ENCODE data around the gene PGM2L1. TPM values are rescaled to one million over a fixed set of nuclear protein-coding genes. Genes with fewer than 3 reads are reported as not detected.

The PGM2L1 gene
- total RNA-seq, 4 donors from 2014 or later: 1.2 to 5.8 (median 3.0) TPM

DNA sequence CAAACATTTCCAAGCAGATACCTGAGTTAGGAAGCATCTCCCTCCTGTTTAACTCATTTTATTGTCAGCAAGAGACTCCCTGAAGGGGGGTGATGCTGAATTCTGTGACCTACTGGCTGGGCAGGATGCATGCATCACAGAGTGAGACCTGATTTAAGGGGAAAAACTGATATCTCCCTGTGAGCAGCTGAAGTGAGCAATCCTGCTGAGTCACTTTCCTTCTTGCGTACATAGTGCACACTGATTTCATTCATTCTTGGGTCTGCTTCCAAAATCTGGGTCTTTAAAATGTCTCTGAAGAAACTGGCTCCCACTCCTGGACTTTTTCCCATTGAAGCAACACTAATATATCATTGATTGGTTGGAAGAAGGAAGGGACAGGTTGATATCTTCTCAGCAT, 110.1 kb downstream of the PGM2L1 start:
- no peaks in the 10 kb centered on the region for H3K36me3 ChIP-seq
- no peak overlapping the region for H3K4me3 ChIP-seq
- no peak for TF ChIP-seq POLR2A (IDR thresholded peaks at IDR 0.05)
- TF ChIP-seq, protein P1, sequence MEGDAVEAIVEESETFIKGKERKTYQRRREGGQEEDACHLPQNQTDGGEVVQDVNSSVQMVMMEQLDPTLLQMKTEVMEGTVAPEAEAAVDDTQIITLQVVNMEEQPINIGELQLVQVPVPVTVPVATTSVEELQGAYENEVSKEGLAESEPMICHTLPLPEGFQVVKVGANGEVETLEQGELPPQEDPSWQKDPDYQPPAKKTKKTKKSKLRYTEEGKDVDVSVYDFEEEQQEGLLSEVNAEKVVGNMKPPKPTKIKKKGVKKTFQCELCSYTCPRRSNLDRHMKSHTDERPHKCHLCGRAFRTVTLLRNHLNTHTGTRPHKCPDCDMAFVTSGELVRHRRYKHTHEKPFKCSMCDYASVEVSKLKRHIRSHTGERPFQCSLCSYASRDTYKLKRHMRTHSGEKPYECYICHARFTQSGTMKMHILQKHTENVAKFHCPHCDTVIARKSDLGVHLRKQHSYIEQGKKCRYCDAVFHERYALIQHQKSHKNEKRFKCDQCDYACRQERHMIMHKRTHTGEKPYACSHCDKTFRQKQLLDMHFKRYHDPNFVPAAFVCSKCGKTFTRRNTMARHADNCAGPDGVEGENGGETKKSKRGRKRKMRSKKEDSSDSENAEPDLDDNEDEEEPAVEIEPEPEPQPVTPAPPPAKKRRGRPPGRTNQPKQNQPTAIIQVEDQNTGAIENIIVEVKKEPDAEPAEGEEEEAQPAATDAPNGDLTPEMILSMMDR (IDR thresholded peaks at IDR 0.05): no peak
- H3K9me3 ChIP-seq: no peaks in the 10 kb centered on the region
- no peak for DNase-seq
- no peaks in the 10 kb centered on the region for H3K4me1 ChIP-seq
- no peaks in the 10 kb centered on the region for H3K27me3 ChIP-seq
- no peak overlapping the region for H3K27ac ChIP-seq

DNA sequence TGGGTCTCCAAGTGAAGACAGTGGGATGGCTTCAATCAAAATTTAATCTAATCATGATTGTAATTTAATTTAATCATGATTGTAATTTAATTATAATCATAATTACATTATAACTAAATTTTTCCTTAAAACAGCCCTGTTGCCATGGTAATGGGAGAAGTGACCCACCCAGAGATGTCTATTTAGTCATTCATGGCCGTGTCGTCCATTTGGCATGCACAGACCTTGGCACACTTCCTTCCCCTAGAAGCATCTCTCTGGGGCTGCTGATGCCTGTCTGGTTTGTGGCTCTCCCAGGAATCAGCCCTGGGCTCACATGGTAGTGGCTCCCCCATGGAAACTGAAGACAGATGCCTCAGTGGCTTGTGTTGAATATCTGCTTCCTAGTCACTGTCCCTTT, 113.8 kb downstream of the PGM2L1 start:
- no peak for DNase-seq
- TF ChIP-seq POLR2A (IDR thresholded peaks at IDR 0.05): no peak
- TF ChIP-seq, protein P1 (IDR thresholded peaks at IDR 0.05): no peak
- Histone ChIP-seq H3K4me3 (no peak overlapping the region), H3K9me3 (no peaks in the 10 kb centered on the region), H3K36me3 (no peaks in the 10 kb centered on the region), H3K27me3 (no peaks in the 10 kb centered on the region), H3K4me1 (no peaks in the 10 kb centered on the region), H3K27ac (no peak overlapping the region)

DNA sequence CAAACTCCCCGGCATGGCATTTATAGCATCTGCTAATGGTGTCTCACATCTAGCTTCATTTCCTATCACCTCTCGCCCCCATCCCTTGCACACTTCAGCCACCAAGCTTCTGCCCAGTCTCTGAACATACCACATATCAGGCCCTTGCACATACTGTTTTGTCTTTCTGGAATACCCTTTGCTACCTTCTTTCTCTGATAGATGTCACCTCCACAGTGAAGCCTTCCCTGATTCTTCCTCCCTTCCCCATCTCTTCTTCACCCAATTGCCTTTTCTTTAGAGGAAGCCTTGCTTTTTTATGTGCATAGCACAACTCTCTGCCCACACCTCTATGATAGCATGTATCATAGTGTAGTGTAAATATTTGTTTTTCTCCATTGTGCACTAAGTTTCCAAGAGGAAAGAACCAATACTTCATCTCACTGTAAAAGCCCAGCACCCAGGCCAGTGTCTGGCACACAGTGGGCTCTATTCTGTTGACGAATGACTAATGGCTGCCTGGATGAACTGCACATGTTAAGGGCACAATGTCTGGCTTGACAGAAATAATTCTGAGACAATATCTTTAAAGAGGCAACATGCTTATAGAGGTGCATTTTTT, 114.6 kb downstream of the PGM2L1 start:
- no peaks in the 10 kb centered on the region for H3K4me1 ChIP-seq
- no peaks in the 10 kb centered on the region for H3K36me3 ChIP-seq
- H3K27ac ChIP-seq: no peak overlapping the region
- H3K27me3 ChIP-seq: no peaks in the 10 kb centered on the region
- no peak for DNase-seq
- TF ChIP-seq POLR2A (IDR thresholded peaks at IDR 0.05): no peak
- TF ChIP-seq, protein P1 (IDR thresholded peaks at IDR 0.05): no peak
- no peak overlapping the region for H3K4me3 ChIP-seq
- H3K9me3 ChIP-seq: no peaks in the 10 kb centered on the region

DNA sequence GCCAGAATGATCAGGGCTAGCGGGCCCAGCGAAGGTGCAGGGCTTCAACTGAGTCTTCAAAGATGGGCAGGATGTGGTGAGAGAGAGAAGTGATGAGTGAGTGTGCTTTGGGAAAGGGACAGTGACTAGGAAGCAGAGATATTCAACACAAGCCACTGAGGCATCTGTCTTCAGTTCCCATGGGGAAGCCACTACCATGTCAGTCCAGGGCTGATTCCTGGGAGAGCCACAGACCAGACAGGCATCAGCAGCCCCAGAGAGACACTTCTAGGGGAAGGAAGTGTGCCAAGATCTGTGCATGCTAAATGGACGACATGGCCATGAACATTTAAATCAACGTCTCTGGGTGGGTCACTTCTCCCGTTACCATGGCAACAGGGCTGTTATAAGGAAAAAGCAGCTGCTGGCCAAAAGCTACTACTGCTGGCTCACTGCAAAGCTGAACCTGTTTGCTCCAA, 115.3 kb downstream of the PGM2L1 start:
- no peaks in the 10 kb centered on the region for H3K4me1 ChIP-seq
- H3K27ac ChIP-seq: no peak overlapping the region
- no peak for DNase-seq
- TF ChIP-seq POLR2A (IDR thresholded peaks at IDR 0.05): no peak
- TF ChIP-seq, protein P1 (IDR thresholded peaks at IDR 0.05): no peak
- no peaks in the 10 kb centered on the region for H3K27me3 ChIP-seq
- H3K36me3 ChIP-seq: no peaks in the 10 kb centered on the region
- no peaks in the 10 kb centered on the region for H3K9me3 ChIP-seq
- H3K4me3 ChIP-seq: no peak overlapping the region

DNA sequence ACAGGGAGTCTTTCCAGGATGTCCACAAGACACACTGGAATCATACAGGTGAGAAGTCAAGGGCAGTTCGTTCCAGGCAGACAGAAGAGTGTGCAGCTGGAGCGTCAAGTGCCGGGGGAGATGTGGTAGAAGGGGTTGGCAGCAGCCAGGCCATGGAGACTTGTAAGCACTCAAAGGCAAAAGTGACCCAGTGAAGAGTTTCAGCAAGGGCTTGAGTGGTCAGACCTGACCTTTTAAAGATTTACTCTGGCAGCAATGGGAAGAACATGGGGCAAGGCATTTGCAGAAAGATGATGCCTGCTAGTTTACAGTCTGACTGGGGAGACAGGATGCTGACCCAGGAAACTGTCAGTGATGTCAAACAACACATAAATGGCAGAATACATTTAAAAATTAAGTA, 115.8 kb downstream of the PGM2L1 start:
- Histone ChIP-seq H3K27me3 (no peaks in the 10 kb centered on the region), H3K27ac (no peak overlapping the region), H3K9me3 (no peaks in the 10 kb centered on the region), H3K4me3 (no peak overlapping the region), H3K4me1 (no peaks in the 10 kb centered on the region), H3K36me3 (no peaks in the 10 kb centered on the region)
- TF ChIP-seq POLR2A (IDR thresholded peaks at IDR 0.05): no peak
- TF ChIP-seq, protein P1 (IDR thresholded peaks at IDR 0.05): no peak
- DNase-seq: no peak

DNA sequence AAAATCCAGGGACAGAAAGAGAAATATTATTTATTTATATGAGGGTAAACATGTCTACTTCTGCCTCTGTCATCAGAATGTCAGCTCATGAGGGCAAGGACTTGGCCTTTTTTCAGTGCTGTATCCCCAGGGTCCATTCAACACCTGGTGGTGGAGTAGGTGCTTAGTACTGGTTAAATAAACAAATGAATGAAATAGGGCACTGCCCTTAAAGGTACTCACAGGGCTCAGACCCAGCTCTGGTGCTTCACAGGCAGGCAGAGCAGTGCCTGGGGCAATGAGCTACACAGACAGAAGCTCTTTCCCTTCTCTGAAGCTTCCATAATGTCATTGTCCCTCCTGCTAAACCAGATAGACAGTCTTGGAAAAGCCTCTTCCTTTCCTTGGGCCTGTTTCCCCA, 117.7 kb downstream of the PGM2L1 start:
- H3K4me1 ChIP-seq: no peaks in the 10 kb centered on the region
- no peaks in the 10 kb centered on the region for H3K36me3 ChIP-seq
- no peak overlapping the region for H3K27ac ChIP-seq
- no peak overlapping the region for H3K4me3 ChIP-seq
- H3K9me3 ChIP-seq: no peaks in the 10 kb centered on the region
- no peak for DNase-seq
- TF ChIP-seq POLR2A (IDR thresholded peaks at IDR 0.05): no peak
- TF ChIP-seq, protein P1 (IDR thresholded peaks at IDR 0.05): no peak
- H3K27me3 ChIP-seq: no peaks in the 10 kb centered on the region
